ENCODE data around the gene GP1BB. TPM values are rescaled to one million over a fixed set of nuclear protein-coding genes. Genes with fewer than 3 reads are reported as not detected.

GP1BB gene
- total RNA-seq, 4 donors from 2014 or later: 14.7 to 28.7 (median 19.4) TPM

GRCh38 chr22:19678949-19679521, 44.3 kb upstream of the GP1BB start:
- 64% methylated on average over 10 of the region's 11 CpGs for WGBS
- no peak overlapping the region for H3K27ac ChIP-seq
- DNase-seq (ENCODE audit: low spot score in 2 of 2): peak in 1 of 2 donors; percentile 73

GRCh38 chr22:19679522-19680101, 43.7 kb upstream of the GP1BB start:
- H3K9me3 ChIP-seq: no peaks in the 10 kb centered on the region
- TF ChIP-seq POLR2A (IDR thresholded peaks at IDR 0.05) (no peak), POLR2AphosphoS5 (IDR thresholded peaks at IDR 0.05) (no peak), EP300 (IDR thresholded peaks at IDR 0.05) (no peak), CTCF (IDR thresholded peaks at IDR 0.05) (peak; percentile 79 to 85)
- no peak overlapping the region for H3K4me3 ChIP-seq
- H3K36me3 ChIP-seq: no peaks in the 10 kb centered on the region
- H3K27ac ChIP-seq: no peak overlapping the region
- H3K27me3 ChIP-seq: peaks cover 10% of the 10 kb centered on the region
- 92% methylated on average over 1 of the region's 14 CpGs for WGBS
- DNase-seq (ENCODE audit: low spot score in 2 of 2): peak in 1 of 2 donors; percentile 81
- H3K4me1 ChIP-seq: peaks cover 5% of the 10 kb centered on the region

More at GRCh38 chr22:19678949-19679521, 44.3 kb upstream of the GP1BB start:
- no peaks in the 10 kb centered on the region for H3K9me3 ChIP-seq
- no peak overlapping the region for H3K4me3 ChIP-seq
- H3K27me3 ChIP-seq: peaks cover 10% of the 10 kb centered on the region
- H3K36me3 ChIP-seq: no peaks in the 10 kb centered on the region
- TF ChIP-seq POLR2AphosphoS5 (IDR thresholded peaks at IDR 0.05): no peak
- TF ChIP-seq CTCF (IDR thresholded peaks at IDR 0.05): no peak
- no peak for TF ChIP-seq EP300 (IDR thresholded peaks at IDR 0.05)
- no peak for TF ChIP-seq POLR2A (IDR thresholded peaks at IDR 0.05)
- H3K4me1 ChIP-seq: peaks cover 5% of the 10 kb centered on the region

GRCh38 chr22:19680287-19680881, 43.0 kb upstream of the GP1BB start:
- Histone ChIP-seq H3K36me3 (no peaks in the 10 kb centered on the region), H3K9me3 (no peaks in the 10 kb centered on the region), H3K4me3 (no peak overlapping the region), H3K4me1 (peaks cover 5% of the 10 kb centered on the region), H3K27me3 (peaks cover 8% of the 10 kb centered on the region), H3K27ac (no peak overlapping the region)
- WGBS: 88% methylated on average over 9 of the region's 16 CpGs
- DNase-seq (ENCODE audit: low spot score in 2 of 2): peak in 1 of 2 donors; percentile 65
- TF ChIP-seq CTCF (IDR thresholded peaks at IDR 0.05) (no peak), POLR2AphosphoS5 (IDR thresholded peaks at IDR 0.05) (no peak), POLR2A (IDR thresholded peaks at IDR 0.05) (no peak), EP300 (IDR thresholded peaks at IDR 0.05) (no peak)

- Histone ChIP-seq H3K27ac (no peak overlapping the region), H3K36me3 (no peaks in the 10 kb centered on the region), H3K9me3 (no peaks in the 10 kb centered on the region), H3K27me3 (peaks cover 5% of the 10 kb centered on the region), H3K4me1 (peaks cover 5% of the 10 kb centered on the region), H3K4me3 (no peak overlapping the region)
- TF ChIP-seq EP300 (IDR thresholded peaks at IDR 0.05): no peak
- no peak for DNase-seq (ENCODE audit: low spot score in 2 of 2)
- WGBS: 86% methylated on average over 11 of the region's 11 CpGs
These were observed 42.2 kb upstream of the GP1BB start for GRCh38 chr22:19680911-19681862.

GRCh38 chr22:19681863-19682245, 41.5 kb upstream of the GP1BB start:
- Histone ChIP-seq H3K27me3 (peaks cover 5% of the 10 kb centered on the region), H3K9me3 (no peaks in the 10 kb centered on the region), H3K27ac (no peak overlapping the region), H3K4me3 (no peak overlapping the region), H3K4me1 (peaks cover 6% of the 10 kb centered on the region), H3K36me3 (no peaks in the 10 kb centered on the region)
- DNase-seq (ENCODE audit: low spot score in 2 of 2): no peak
- TF ChIP-seq CTCF (IDR thresholded peaks at IDR 0.05) (no peak), POLR2AphosphoS5 (IDR thresholded peaks at IDR 0.05) (no peak), EP300 (IDR thresholded peaks at IDR 0.05) (no peak), POLR2A (IDR thresholded peaks at IDR 0.05) (no peak)
- 83% methylated on average over 6 of the region's 6 CpGs for WGBS
